HepG2 (cell line): Measurements from ENCODE around the gene SYNE3. TPM values are rescaled to one million over a fixed set of nuclear protein-coding genes. Genes with fewer than 3 reads are reported as not detected.

Source experiments
- ATAC-seq: fragments of 200-7000 bp; cut with Tn5 transposase; 3 replicates; pipeline ENCODE4 v1.9.1; 2020; ENCODE audit warnings: mild to moderate bottlenecking, moderate library complexity
- BruUV-seq: library from RNA; stranded (reverse); fragments of 400-500 nt; replicated peaks from 2 replicates; lab custom pipeline; 2021; lab: Mats Ljungman, UMichigan
- CTCF ChIA-PET: fragments of 300-600 bp; formaldehyde crosslinking; extraction: SDS; loops from one replicate; lab custom pipeline; 2021; ENCODE audit warnings: low total read pairs, inconsistent platforms, low intra/inter-chr PET ratio; lab: Yijun Ruan, JAX
- POLR2A ChIA-PET: fragments of 350-600 bp; sonication (Branson Sonifier 250); formaldehyde crosslinking; loops from one replicate; lab custom pipeline; 2020; ENCODE audit warnings: antibody characterized with exemption, inconsistent platforms; lab: Yijun Ruan, JAX
- DNase-seq: peaks from one replicate; pipeline ENCODE4 v3.0.0-alpha.2; 2015; ENCODE audit warnings: low spot score
- FAIRE-seq: peaks from 3 replicates; lab custom pipeline; 2011; peaks lifted over from hg19 to GRCh38; lab: Jason Lieb, UNC
- H2AFZ ChIP-seq: one replicate; pipeline ENCODE4 v1.6.1; 2011; ENCODE audit warnings: low read length, inconsistent platforms
- H3K27ac ChIP-seq: fragments of 300-600 bp; 3 replicates; pipeline ENCODE4 v1.8.0; 2011; ENCODE audit warnings: mixed run types, mild to moderate bottlenecking, mixed read lengths, low read length, inconsistent platforms; ENCODE audit not compliant: insufficient read depth; ENCODE audit errors: extremely low read length
- H3K27me3 ChIP-seq, 2 experiments: fragments of 200-600 bp in 1 of 2; 2 replicates in 1 of 2; 3 replicates in 1 of 2; pipeline versions ENCODE4 v1.6.0 to v1.8.0; 2011; ENCODE audit warnings: low read length in 2 of 2, mild to moderate bottlenecking in 2 of 2, moderate library complexity in 2 of 2, inconsistent platforms in 1 of 2; ENCODE audit not compliant: insufficient read depth in 2 of 2, control insufficient read depth in 1 of 2
- H3K36me3 ChIP-seq, 2 experiments: fragments of 200-600 bp in 1 of 2; replicated peaks in 1 of 2; 2 replicates in 1 of 2; 3 replicates in 1 of 2; pipeline versions ENCODE4 v1.5.1 to v1.8.0; 2011; ENCODE audit warnings: low read length in 2 of 2, inconsistent platforms in 1 of 2; ENCODE audit not compliant: insufficient read depth in 2 of 2, control insufficient read depth in 1 of 2
- H3K4me1 ChIP-seq: 2 replicates; pipeline ENCODE4 v1.5.1; 2012; ENCODE audit warnings: low read length, inconsistent platforms; ENCODE audit not compliant: insufficient read depth
- H3K4me2 ChIP-seq: 2 replicates; pipeline ENCODE4 v1.6.0; 2011; ENCODE audit warnings: low read depth, low read length, inconsistent platforms
- H3K4me3 ChIP-seq, 3 experiments: fragments of 200-600 bp in 1 of 3; sonication (generic), shearing (Covaris generic) in 1 of 3; replicated peaks in 1 of 3; 2 replicates each; pipeline ENCODE4 v1.5.1; 2011 to 2016; ENCODE audit warnings: low read length in 3 of 3, inconsistent platforms in 2 of 3, low read depth in 2 of 3, mild to moderate bottlenecking in 2 of 3, control low read depth in 1 of 3, mixed read lengths in 1 of 3; ENCODE audit not compliant: insufficient read depth in 1 of 3
- H3K79me2 ChIP-seq: one replicate; pipeline ENCODE4 v1.6.1; 2011; ENCODE audit warnings: low read length, inconsistent platforms; ENCODE audit not compliant: insufficient read depth
- H3K9ac ChIP-seq: 2 replicates; pipeline ENCODE4 v1.6.0; 2011; ENCODE audit warnings: mild to moderate bottlenecking, low read depth, low read length, inconsistent platforms; ENCODE audit not compliant: insufficient read depth
- H3K9me3 ChIP-seq: 2 replicates; pipeline ENCODE4 v1.5.1; 2012; ENCODE audit warnings: mild to moderate bottlenecking, low read length
- H4K20me1 ChIP-seq: 2 replicates; pipeline ENCODE4 v1.6.0; 2011; ENCODE audit warnings: inconsistent platforms, mild to moderate bottlenecking, low read length, moderate library complexity; ENCODE audit not compliant: insufficient read depth
- KDM2A ChIP-seq: sonication (generic); formaldehyde crosslinking; IDR thresholded peaks from 2 replicates; pipeline ENCODE4 v1.4.0; 2020; ENCODE audit warnings: low read depth, missing genetic modification reagents, borderline replicate concordance
- KDM6A ChIP-seq: IDR thresholded peaks from 2 replicates; pipeline ENCODE4 v1.6.1; 2016; ENCODE audit warnings: low read depth
- MED8 ChIP-seq: sonication (generic); formaldehyde crosslinking; IDR thresholded peaks from 2 replicates; pipeline ENCODE4 v1.8.1; 2023; ENCODE audit warnings: mild to moderate bottlenecking, missing genetic modification reagents; ENCODE audit not compliant: insufficient replicate concordance
- SETDB1 ChIP-seq: sonication (generic); formaldehyde crosslinking; IDR thresholded peaks from 2 replicates; pipeline ENCODE4 v1.5.1; 2020; ENCODE audit warnings: missing genetic modification reagents, mild to moderate bottlenecking, borderline replicate concordance
- ZBTB21 ChIP-seq: sonication (generic); formaldehyde crosslinking; IDR thresholded peaks from 2 replicates; pipeline ENCODE4 v1.4.0; 2020; ENCODE audit warnings: missing genetic modification reagents
- ZFP82 ChIP-seq: sonication (generic); formaldehyde crosslinking; IDR thresholded peaks from 2 replicates; pipeline ENCODE4 v1.5.1; 2020; ENCODE audit warnings: mild to moderate bottlenecking, missing genetic modification reagents, borderline replicate concordance
- ZNF670 ChIP-seq: sonication (generic); formaldehyde crosslinking; IDR thresholded peaks from 2 replicates; pipeline ENCODE4 v1.8.0; 2022; ENCODE audit warnings: mild to moderate bottlenecking, missing genetic modification reagents, borderline replicate concordance
- WGBS: methylation state at CpG from one replicate; pipeline ENCODE4 v1.1.6; 2017; ENCODE audit warnings: low lambda C conversion rate; 5-methylcytosine and 5-hydroxymethylcytosine counted together
- in situ Hi-C: cut with HindIII; loops from 2 replicates; pipeline ENCODE4 v1.10.0; 2017; ENCODE audit warnings: low pct_unique_long_range_greater_than_20kb; ENCODE audit not compliant: extremely low pct_ligation_motif_present
- intact Hi-C: fragments of 100-400 bp; cut with micrococcal nuclease; formaldehyde crosslinking; loops from one replicate; pipeline ENCODE4 v1.10.0; 2022; ENCODE audit not compliant: unreplicated experiment
- polyA plus RNA-seq, 8 experiments: library from polyadenylated mRNA; depleted of rRNA in 3 of 8; stranded (reverse) in 7 of 8; unstranded in 1 of 8; fragments of >200 nt; fragmentation: Illumina TruSeq in 4 of 8; extraction: Trizol in 4 of 8; gene quantifications; 2 replicates each; pipeline versions ENCODE4 v1.2.1 to v1.2.3, GENCODE V29; 2011 to 2016; ENCODE audit warnings: low read depth in 4 of 8, missing spikeins in 1 of 8, mixed read lengths in 1 of 8; ENCODE audit not compliant: insufficient read depth in 1 of 8
- total RNA-seq, 5 experiments: library from RNA; depleted of rRNA; stranded (reverse); fragments of >200 nt; fragmentation: Illumina TruSeq; extraction: Trizol; gene quantifications; 2 replicates each; pipeline ENCODE4 v1.2.3, GENCODE V29; 2016; ENCODE audit warnings: low read depth in 1 of 5
- TF ChIP-seq, protein P1 (sequence below): sonication (generic); formaldehyde crosslinking; IDR thresholded peaks from 2 replicates; pipeline ENCODE4 v1.4.0; 2020; ENCODE audit warnings: missing genetic modification reagents
- TF ChIP-seq, protein P2 (sequence below), 2 experiments: fragments of 450-650 bp in 1 of 2; sonication (generic) in 1 of 2; formaldehyde crosslinking in 1 of 2; IDR thresholded peaks; 2 replicates each; pipeline versions ENCODE4 v1.6.1 to v1.8.0; 2016 to 2022; ENCODE audit warnings: antibody characterized with exemption in 1 of 2, mild to moderate bottlenecking in 1 of 2, missing genetic modification reagents in 1 of 2

The SYNE3 gene
- total and polyA plus RNA-seq, 2 of the 13 experiments (the other 11 are each of a cell fraction or from before 2014, with no cell fraction given), result 7.8 to 8.0 TPM

DNA sequence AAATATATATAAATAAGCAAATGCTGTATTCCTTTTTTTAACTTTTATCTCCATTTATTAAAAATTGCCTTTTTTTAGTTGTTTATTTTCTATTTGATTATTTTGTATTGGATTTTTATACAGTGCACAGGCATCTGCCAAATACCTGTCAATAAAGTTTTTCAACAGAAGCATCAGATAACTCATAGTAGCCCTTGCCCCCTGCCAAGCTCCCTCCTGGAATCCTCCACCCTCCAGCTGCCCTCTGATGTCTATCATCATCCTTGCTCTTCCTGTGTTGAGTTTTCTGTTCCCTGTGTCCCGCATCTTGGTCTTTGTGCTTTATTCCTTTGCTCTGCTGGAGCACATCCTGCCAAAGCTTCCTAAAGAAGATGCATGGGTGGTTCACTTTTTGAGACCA lies 35.0 kb upstream of the SYNE3 start:
- BruUV-seq, result no TSS peak
- TF ChIP-seq MED8 (CRISPR knock-in tag) (no peak), SETDB1 (no peak), ZBTB21 (CRISPR knock-in tag) (no peak), KDM6A (CRISPR knock-in tag) (no peak), ZNF670 (CRISPR knock-in tag) (no peak), ZFP82 (no peak), KDM2A (CRISPR knock-in tag) (no peak)
- TF ChIP-seq, protein P1, sequence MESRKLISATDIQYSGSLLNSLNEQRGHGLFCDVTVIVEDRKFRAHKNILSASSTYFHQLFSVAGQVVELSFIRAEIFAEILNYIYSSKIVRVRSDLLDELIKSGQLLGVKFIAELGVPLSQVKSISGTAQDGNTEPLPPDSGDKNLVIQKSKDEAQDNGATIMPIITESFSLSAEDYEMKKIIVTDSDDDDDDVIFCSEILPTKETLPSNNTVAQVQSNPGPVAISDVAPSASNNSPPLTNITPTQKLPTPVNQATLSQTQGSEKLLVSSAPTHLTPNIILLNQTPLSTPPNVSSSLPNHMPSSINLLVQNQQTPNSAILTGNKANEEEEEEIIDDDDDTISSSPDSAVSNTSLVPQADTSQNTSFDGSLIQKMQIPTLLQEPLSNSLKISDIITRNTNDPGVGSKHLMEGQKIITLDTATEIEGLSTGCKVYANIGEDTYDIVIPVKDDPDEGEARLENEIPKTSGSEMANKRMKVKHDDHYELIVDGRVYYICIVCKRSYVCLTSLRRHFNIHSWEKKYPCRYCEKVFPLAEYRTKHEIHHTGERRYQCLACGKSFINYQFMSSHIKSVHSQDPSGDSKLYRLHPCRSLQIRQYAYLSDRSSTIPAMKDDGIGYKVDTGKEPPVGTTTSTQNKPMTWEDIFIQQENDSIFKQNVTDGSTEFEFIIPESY, result 0 out of 2 replicates have a peak, but pooled peaks have one; percentile 48
- TF ChIP-seq, protein P2, sequence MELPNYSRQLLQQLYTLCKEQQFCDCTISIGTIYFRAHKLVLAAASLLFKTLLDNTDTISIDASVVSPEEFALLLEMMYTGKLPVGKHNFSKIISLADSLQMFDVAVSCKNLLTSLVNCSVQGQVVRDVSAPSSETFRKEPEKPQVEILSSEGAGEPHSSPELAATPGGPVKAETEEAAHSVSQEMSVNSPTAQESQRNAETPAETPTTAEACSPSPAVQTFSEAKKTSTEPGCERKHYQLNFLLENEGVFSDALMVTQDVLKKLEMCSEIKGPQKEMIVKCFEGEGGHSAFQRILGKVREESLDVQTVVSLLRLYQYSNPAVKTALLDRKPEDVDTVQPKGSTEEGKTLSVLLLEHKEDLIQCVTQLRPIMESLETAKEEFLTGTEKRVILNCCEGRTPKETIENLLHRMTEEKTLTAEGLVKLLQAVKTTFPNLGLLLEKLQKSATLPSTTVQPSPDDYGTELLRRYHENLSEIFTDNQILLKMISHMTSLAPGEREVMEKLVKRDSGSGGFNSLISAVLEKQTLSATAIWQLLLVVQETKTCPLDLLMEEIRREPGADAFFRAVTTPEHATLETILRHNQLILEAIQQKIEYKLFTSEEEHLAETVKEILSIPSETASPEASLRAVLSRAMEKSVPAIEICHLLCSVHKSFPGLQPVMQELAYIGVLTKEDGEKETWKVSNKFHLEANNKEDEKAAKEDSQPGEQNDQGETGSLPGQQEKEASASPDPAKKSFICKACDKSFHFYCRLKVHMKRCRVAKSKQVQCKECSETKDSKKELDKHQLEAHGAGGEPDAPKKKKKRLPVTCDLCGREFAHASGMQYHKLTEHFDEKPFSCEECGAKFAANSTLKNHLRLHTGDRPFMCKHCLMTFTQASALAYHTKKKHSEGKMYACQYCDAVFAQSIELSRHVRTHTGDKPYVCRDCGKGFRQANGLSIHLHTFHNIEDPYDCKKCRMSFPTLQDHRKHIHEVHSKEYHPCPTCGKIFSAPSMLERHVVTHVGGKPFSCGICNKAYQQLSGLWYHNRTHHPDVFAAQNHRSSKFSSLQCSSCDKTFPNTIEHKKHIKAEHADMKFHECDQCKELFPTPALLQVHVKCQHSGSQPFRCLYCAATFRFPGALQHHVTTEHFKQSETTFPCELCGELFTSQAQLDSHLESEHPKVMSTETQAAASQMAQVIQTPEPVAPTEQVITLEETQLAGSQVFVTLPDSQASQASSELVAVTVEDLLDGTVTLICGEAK (IDR thresholded peaks at IDR 0.05), result 0 out of 2 replicates have a peak, but pooled peaks have one; percentile 5
- TF ChIP-seq, protein P2 (CRISPR knock-in tag; IDR thresholded peaks at IDR 0.05), result peak; percentile 64; the same call in 1 of the 2 replicates
- Histone ChIP-seq H3K4me3 (no peak overlapping the region), H3K27me3 (no peaks in the 10 kb centered on the region), H3K4me2 (no peak overlapping the region), H3K36me3 (no peaks in the 10 kb centered on the region), H3K9me3 (no peaks in the 10 kb centered on the region), H3K4me1 (peaks cover 54% of the 10 kb centered on the region), H3K9ac (no peak overlapping the region), H2AFZ (no peak overlapping the region), H3K27ac (no peak overlapping the region), H4K20me1 (no peaks in the 10 kb centered on the region; the same call in 1 of the 2 replicates), H3K79me2 (peaks cover 6% of the 10 kb centered on the region)
- FAIRE-seq (no peak), ATAC-seq (no peak), DNase-seq (no peak)
- ChIA-PET POLR2A (interaction anchor here (1.9 to 7.1 kb wide), 4 partner anchors 8 to 106 kb away, joined by 11 to 183 read pairs (median 57); partner anchors contain the start of gene GLRX5), CTCF (no interaction called here)
- WGBS, result 93% methylated on average over 1 of the region's 1 CpG
- intact Hi-C loops, result no loop called here
- in situ Hi-C loops, result no loop called here
